Stimulated activated naive CD8-positive, alpha-beta T cell treated with anti-CD3 and anti-CD28 coated beads, Interleukin-15, amount 100 ng/mL, for 72 hours (primary cell): Measurements from ENCODE around the gene KIF5C.

ENCODE experiments used
- ATAC-seq: fragments of 150-1000 bp; cut with Tn5 transposase; 2 replicates; pipeline ENCODE4 v1.10.0; 2021; ENCODE audit warnings: mild to moderate bottlenecking, moderate library complexity
- DNase-seq, 2 donors: peaks; one replicate each; pipeline ENCODE4 v3.0.0; 2021 to 2022
- H3K27ac Mint-ChIP-seq, 2 donors: one replicate each; pipeline ENCODE4 v1.8.0; 2022; ENCODE audit warnings: mild to moderate bottlenecking in 2 of 2, mixed read lengths in 2 of 2, moderate library complexity in 2 of 2
- H3K27me3 Mint-ChIP-seq: one replicate; pipeline ENCODE4 v1.8.0; 2022; ENCODE audit warnings: mixed read lengths
- H3K4me1 Mint-ChIP-seq: one replicate; pipeline ENCODE4 v1.8.0; 2022; ENCODE audit warnings: mild to moderate bottlenecking, mixed read lengths
- H3K4me3 Mint-ChIP-seq, 2 donors: one replicate each; pipeline ENCODE4 v1.8.0; 2022; ENCODE audit warnings: mild to moderate bottlenecking in 2 of 2, mixed read lengths in 2 of 2, moderate library complexity in 1 of 2
- H3K9me3 Mint-ChIP-seq, 2 donors: one replicate each; pipeline ENCODE4 v1.8.0; 2022; ENCODE audit warnings: mixed read lengths in 2 of 2

Gene KIF5C

DNA sequence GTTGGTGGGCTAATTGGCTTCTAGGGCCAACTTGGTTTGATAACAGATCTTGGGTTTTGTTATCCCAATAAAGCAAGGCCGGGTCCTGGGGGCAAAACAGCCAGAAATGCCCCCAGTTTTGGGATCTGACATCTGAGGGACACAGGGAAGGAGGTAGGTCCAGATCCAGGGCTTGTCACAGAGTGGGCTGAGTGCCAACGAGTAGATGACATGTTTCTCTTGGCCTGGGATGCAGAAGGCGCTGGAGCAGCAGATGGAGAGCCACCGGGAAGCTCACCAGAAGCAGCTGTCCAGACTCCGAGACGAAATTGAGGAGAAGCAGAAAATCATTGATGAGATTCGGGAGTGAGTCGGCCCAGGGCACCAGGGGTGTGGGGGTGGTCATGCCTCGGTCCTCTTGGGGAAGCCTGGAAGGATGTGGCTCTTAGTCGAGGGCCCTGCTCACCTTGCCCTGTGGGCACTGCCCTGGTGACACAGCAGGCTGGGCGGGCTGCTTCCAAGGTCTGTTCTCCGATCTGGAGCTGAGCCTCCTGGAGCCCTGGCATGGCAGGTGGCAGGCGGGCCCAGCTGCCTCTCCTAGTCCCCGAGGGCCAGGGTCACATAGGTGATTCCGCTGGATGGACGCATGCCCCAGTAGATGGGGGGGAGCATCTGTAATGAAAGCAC, 123.3 kb downstream of the KIF5C start:
- DNase-seq = no peak
- H3K4me1 Mint-ChIP-seq = peaks cover 18% of the 10 kb centered on the region
- no peaks in the 10 kb centered on the region for H3K9me3 Mint-ChIP-seq
- H3K27me3 Mint-ChIP-seq = no peaks in the 10 kb centered on the region
- peak overlapping the region in 1 of 2 donors; percentile 13 for H3K27ac Mint-ChIP-seq
- peak; percentile 19 for ATAC-seq
- no peak overlapping the region for H3K4me3 Mint-ChIP-seq

GRCh38 chr2:148998831-148999200, 123.8 kb downstream of the KIF5C start:
- Mint-ChIP-seq H3K4me3 (no peak overlapping the region), H3K4me1 (peaks cover 18% of the 10 kb centered on the region), H3K27me3 (no peaks in the 10 kb centered on the region), H3K27ac (no peak overlapping the region), H3K9me3 (no peaks in the 10 kb centered on the region)
- DNase-seq (no peak), ATAC-seq (no peak)

- ATAC-seq = no peak
- no peaks in the 10 kb centered on the region for H3K27me3 Mint-ChIP-seq
- H3K27ac Mint-ChIP-seq = no peak overlapping the region
- DNase-seq = no peak
- H3K9me3 Mint-ChIP-seq = no peaks in the 10 kb centered on the region
- H3K4me3 Mint-ChIP-seq = no peak overlapping the region
- H3K4me1 Mint-ChIP-seq = peaks cover 18% of the 10 kb centered on the region
Measured at GRCh38 chr2:148999451-148999921, 124.5 kb downstream of the KIF5C start.

DNA sequence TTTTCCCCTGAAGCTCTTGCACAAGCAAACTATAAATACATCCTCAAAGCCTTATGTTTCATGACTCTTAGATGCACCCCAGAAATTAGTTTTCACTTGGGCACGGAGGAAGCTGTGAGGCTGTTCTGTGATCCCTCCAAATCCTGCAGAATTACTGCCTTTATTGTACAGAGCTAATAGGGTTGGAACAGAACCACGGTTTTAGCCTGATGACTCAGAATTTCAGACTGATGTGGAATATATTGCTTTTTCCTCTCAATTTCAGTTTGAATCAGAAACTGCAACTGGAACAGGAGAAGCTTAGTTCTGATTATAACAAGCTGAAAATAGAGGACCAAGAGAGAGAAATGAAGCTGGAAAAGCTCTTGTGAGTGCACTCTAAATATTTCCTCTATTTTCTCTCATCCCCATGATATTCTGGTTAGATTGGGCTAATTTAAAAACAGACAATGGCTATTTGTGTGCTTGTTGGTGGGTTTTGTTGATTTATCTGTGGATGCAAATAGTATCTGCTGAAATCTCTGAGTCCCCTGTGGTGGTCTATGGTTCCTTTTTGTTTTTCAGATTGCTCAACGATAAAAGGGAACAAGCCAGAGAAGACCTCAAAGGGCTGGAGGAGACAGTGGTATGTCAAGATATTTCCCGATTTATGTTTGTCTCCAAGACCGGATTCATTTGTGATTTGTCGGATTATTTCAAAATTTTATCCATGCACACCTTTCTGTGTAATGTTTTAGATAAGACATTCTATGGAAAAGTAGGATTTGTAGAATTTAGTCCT, 125.3 kb downstream of the KIF5C start:
- Mint-ChIP-seq H3K27ac (no peak overlapping the region), H3K9me3 (no peaks in the 10 kb centered on the region), H3K4me3 (peak overlapping the region in 1 of 2 donors; percentile 16), H3K27me3 (no peaks in the 10 kb centered on the region), H3K4me1 (peaks cover 18% of the 10 kb centered on the region)
- ATAC-seq (peak; percentile 59), DNase-seq (no peak)

DNA sequence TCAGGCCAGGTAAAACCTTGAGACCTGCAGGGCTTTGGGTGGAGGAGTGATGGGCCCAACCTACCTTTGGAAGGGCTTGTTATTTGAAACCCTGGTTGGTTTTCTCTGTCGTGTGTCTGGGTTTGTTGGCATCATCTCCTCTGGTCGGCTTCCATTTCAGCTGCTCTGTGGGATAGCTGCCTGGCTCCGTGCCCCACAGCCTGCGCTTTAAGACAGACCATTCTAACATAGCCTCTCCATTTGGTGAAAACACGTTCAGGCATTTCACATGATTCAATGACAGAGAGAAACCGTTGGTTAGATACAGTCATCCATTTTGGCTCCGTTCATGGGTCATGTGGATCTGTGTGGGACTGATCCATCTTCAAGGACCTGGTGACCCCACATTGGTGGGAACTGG, 126.5 kb downstream of the KIF5C start:
- no peak overlapping the region for H3K27ac Mint-ChIP-seq
- no peaks in the 10 kb centered on the region for H3K27me3 Mint-ChIP-seq
- no peak overlapping the region for H3K4me3 Mint-ChIP-seq
- ATAC-seq (no peak), DNase-seq (no peak)
- no peaks in the 10 kb centered on the region for H3K9me3 Mint-ChIP-seq
- peaks cover 18% of the 10 kb centered on the region for H3K4me1 Mint-ChIP-seq

DNA sequence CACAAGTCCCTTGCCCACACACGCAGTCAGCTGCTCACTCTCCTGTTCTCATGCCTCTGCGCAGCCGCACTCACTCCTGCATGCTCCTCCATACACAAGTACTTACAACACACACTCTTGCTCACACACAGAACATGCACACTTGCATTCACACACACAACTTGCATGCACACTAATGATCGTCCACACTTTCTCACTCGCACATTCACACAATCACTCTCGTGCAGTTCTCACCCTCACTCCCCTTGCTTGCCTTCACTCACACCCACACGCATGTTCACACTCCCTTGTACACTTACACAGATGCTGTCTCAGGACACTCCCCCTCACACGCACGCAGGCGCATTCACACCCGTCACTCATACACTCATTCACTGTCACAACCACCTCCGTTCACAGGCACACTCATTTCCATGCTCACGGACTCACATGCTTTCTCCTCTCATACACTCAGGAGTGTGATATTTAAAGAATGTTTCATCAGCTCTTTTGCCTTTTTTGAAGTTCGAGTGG, 127.4 kb downstream of the KIF5C start:
- H3K27me3 Mint-ChIP-seq = no peaks in the 10 kb centered on the region
- H3K27ac Mint-ChIP-seq = no peak overlapping the region
- peaks cover 18% of the 10 kb centered on the region for H3K4me1 Mint-ChIP-seq
- no peak for ATAC-seq
- H3K4me3 Mint-ChIP-seq = no peak overlapping the region
- no peaks in the 10 kb centered on the region for H3K9me3 Mint-ChIP-seq
- DNase-seq = no peak

- DNase-seq = no peak
- Mint-ChIP-seq H3K4me1 (peaks cover 18% of the 10 kb centered on the region), H3K9me3 (no peaks in the 10 kb centered on the region), H3K27me3 (no peaks in the 10 kb centered on the region), H3K4me3 (no peak overlapping the region), H3K27ac (no peak overlapping the region)
- ATAC-seq = no peak
Measured at GRCh38 chr2:149002891-149003740, 128.1 kb downstream of the KIF5C start.

DNA sequence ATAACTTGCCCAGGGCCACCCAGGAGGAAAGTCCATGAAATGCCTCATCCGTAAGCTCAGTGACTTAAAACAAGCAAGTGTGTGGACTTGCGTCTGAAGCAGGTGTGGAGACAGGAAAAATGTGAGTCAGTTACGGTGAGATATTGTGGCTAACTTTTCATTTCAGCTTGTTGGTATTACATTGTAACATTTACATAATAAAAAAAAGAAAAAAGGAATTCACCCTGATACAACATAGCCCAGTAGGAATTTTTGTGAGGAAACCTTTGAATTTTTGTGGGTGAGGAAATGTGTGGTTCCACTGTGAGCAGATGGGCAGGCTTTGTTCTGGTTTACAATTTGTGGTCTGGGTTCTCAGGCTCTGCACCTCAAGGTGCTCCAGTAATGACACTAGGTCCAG, 129.8 kb downstream of the KIF5C start:
- no peak for DNase-seq
- H3K9me3 Mint-ChIP-seq = no peaks in the 10 kb centered on the region
- no peak for ATAC-seq
- no peaks in the 10 kb centered on the region for H3K27me3 Mint-ChIP-seq
- H3K4me1 Mint-ChIP-seq = peaks cover 19% of the 10 kb centered on the region
- H3K4me3 Mint-ChIP-seq = no peak overlapping the region
- no peak overlapping the region for H3K27ac Mint-ChIP-seq

DNA sequence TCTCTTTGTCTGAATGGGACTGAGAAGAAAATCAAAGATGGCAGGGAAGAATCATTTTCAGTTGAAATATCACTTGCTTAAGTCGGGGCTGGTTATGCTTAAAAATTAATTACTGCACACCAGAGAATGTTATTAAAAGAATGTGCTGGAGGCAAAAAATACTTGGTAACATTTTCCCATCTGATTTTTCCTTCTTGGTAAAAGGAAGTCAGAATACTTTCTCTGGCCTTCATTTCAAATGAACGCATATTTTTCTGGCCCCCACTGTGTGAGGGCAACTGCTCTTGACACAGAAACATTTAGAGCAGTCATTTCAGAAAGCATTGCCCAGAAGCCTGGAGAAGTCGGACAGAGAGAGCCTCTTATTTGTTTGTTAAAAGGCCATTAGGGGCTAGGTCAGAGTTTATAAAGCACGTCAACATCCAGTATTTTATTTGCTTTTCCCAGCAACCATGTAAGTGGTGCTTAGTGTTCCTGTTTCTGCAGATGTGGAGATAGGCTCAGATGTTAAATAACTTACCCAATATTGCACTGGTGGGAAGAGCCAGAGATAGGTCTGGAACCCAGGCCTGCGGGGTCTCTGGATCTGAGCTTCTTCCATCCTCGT, 130.5 kb downstream of the KIF5C start:
- Mint-ChIP-seq H3K9me3 (no peaks in the 10 kb centered on the region), H3K27me3 (no peaks in the 10 kb centered on the region), H3K4me1 (peaks cover 11% of the 10 kb centered on the region), H3K27ac (no peak overlapping the region), H3K4me3 (no peak overlapping the region)
- ATAC-seq = no peak
- DNase-seq = no peak

DNA sequence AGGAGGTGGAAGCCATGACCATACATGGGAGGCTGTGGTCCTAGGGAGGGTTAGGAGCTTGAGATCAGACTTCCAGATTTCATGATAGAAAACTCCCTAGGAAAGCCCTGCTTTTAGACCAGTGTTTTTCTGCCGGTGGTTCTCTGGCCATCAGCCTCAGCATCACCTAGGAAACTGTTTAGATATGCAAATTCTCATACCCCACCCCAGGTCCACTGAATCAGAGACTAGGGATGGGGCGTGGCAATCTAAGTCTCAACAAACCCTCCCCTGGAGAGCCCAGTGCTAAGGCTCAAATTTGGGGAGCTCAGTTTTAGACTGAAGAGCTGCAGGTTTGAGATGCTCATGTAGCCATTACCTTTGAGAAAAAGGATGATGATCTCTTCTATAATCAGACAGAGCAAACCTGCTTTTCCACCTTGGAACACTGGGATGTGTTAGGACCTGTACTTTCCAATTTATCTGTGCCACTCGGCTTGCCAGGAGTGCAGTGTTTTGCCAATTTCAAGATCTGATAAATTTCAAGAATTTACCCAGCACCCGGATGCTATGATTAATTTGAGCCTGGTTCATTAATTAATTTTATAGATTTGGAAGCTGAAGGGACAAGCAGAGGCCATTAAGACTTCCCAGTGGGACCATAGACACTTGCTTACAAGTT, 132.0 kb downstream of the KIF5C start:
- Mint-ChIP-seq H3K4me1 (peaks cover 6% of the 10 kb centered on the region), H3K27ac (no peak overlapping the region), H3K9me3 (no peaks in the 10 kb centered on the region), H3K27me3 (no peaks in the 10 kb centered on the region), H3K4me3 (no peak overlapping the region)
- ATAC-seq (no peak), DNase-seq (no peak)

- H3K27me3 Mint-ChIP-seq = no peaks in the 10 kb centered on the region
- peak overlapping the region in 1 of 2 donors; percentile 21 for H3K27ac Mint-ChIP-seq
- DNase-seq (no peak), ATAC-seq (no peak)
- H3K9me3 Mint-ChIP-seq = no peaks in the 10 kb centered on the region
- no peak overlapping the region for H3K4me3 Mint-ChIP-seq
- peaks cover 6% of the 10 kb centered on the region for H3K4me1 Mint-ChIP-seq
Measured at GRCh38 chr2:149008381-149008780, 133.4 kb downstream of the KIF5C start.

GRCh38 chr2:149009576-149010461, 134.8 kb downstream of the KIF5C start:
- H3K4me1 Mint-ChIP-seq = peaks cover 6% of the 10 kb centered on the region
- ATAC-seq (peak; percentile 27), DNase-seq (no peak)
- no peaks in the 10 kb centered on the region for H3K9me3 Mint-ChIP-seq
- H3K27ac Mint-ChIP-seq = peak overlapping the region in 1 of 2 donors; percentile 83
- no peaks in the 10 kb centered on the region for H3K27me3 Mint-ChIP-seq
- H3K4me3 Mint-ChIP-seq = no peak overlapping the region

DNA sequence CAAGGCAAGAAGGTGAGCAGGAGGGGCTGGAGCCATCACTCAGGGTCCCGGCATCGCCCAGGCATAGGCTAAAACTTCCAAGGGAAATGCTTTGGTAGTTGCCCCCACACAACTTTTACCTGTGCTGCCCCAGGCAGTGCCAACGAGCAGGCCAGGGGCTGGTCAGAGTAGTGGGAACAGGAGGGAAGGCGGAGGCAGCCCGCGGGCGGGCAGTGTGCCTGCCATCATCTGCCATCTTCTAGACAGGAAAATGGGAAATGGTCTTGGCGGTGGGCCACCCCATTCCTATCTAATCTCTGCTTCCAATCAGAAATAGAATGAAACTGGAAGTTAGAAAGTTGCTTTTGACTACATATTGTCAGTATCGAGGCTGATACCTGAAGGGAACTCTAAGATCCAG, 137.5 kb downstream of the KIF5C start:
- H3K27ac Mint-ChIP-seq = peak overlapping the region in 1 of 2 donors; percentile 14
- peaks cover 6% of the 10 kb centered on the region for H3K4me1 Mint-ChIP-seq
- H3K4me3 Mint-ChIP-seq = no peak overlapping the region
- peaks cover 7% of the 10 kb centered on the region for H3K27me3 Mint-ChIP-seq
- no peak for ATAC-seq
- no peak for DNase-seq
- no peaks in the 10 kb centered on the region for H3K9me3 Mint-ChIP-seq

DNA sequence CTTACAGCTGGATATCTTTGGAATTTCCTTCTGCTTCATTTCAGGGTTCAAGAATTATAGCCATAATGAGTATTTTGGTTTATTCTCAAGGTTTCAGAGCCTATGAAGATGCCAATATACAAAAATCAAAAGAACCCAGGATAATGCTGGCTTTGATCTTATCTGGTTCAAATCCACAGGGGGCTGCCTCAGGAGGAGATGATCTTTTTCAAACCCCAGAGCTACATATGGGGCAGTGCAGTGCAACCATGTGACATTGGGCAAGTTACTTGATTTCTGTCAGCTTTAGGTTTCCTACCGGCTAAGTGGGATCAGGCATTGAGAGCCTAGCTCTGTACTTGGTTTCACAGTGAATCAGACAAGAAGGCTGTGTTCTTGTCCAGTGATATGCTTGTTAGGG, 140.5 kb downstream of the KIF5C start:
- Mint-ChIP-seq H3K27ac (no peak overlapping the region), H3K4me3 (no peak overlapping the region), H3K4me1 (no peaks in the 10 kb centered on the region), H3K27me3 (peaks cover 7% of the 10 kb centered on the region), H3K9me3 (no peaks in the 10 kb centered on the region)
- ATAC-seq = no peak
- DNase-seq = no peak
